SK-N-SH treated with all-trans-retinoic acid at 6 μM for 48 hours (cell line): ENCODE results near the gene STX12.

ENCODE experiments used
- ATAC-seq: fragments of 200-7000 bp; cut with Tn5 transposase; 3 replicates; pipeline ENCODE4 v1.9.1; 2020; ENCODE audit warnings: mild to moderate bottlenecking, moderate library complexity
- ARNTL ChIP-seq: fragments of 450-650 bp; formaldehyde crosslinking; IDR thresholded peaks from 2 replicates; pipeline ENCODE4 v1.5.0; 2020; ENCODE audit warnings: low read depth, mild to moderate bottlenecking, moderate library complexity, borderline replicate concordance
- BACH2 ChIP-seq: fragments of 250-450 bp; sonication (Bioruptor Pico); IDR thresholded peaks from 2 replicates; pipeline ENCODE4 v1.9.0; 2021; ENCODE audit warnings: mild to moderate bottlenecking, borderline replicate concordance
- CSDC2 ChIP-seq: fragments of 250-450 bp; sonication (Bioruptor Pico); IDR thresholded peaks from 2 replicates; pipeline ENCODE4 v1.5.0; 2020; ENCODE audit warnings: mild to moderate bottlenecking, moderate library complexity
- ESRRG ChIP-seq: fragments of 250-450 bp; sonication (Bioruptor Pico); IDR thresholded peaks from 2 replicates; pipeline ENCODE4 v1.6.1; 2021; ENCODE audit warnings: mild to moderate bottlenecking
- GLIS3 ChIP-seq: fragments of 250-450 bp; sonication (Bioruptor Pico); IDR thresholded peaks from 2 replicates; pipeline ENCODE4 v1.5.0; 2020; ENCODE audit warnings: mild to moderate bottlenecking, moderate library complexity
- ISL1 ChIP-seq: fragments of 250-450 bp; sonication (Bioruptor Pico); IDR thresholded peaks from 2 replicates; pipeline ENCODE4 v2.1.2; 2022; ENCODE audit warnings: mild to moderate bottlenecking, moderate library complexity
- OSR1 ChIP-seq: fragments of 250-450 bp; sonication (Bioruptor Pico); IDR thresholded peaks from 2 replicates; pipeline ENCODE4 v1.8.0; 2022; ENCODE audit warnings: moderate library complexity, mild to moderate bottlenecking, inconsistent platforms
- PPARA ChIP-seq: fragments of 250-450 bp; sonication (Bioruptor Pico); IDR thresholded peaks from 2 replicates; pipeline ENCODE4 v1.5.0; 2020; ENCODE audit warnings: mild to moderate bottlenecking, borderline replicate concordance
- RARB ChIP-seq: fragments of 250-450 bp; sonication (Bioruptor Pico); IDR thresholded peaks from 2 replicates; pipeline ENCODE4 v1.8.0; 2021; ENCODE audit warnings: mild to moderate bottlenecking, moderate library complexity
- SNAI2 ChIP-seq: fragments of 250-450 bp; sonication (Bioruptor Pico); IDR thresholded peaks from 2 replicates; pipeline ENCODE4 v1.5.0; 2020; ENCODE audit warnings: mild to moderate bottlenecking, moderate library complexity
- TCF4 ChIP-seq: fragments of 250-450 bp; sonication (Bioruptor Pico); IDR thresholded peaks from 2 replicates; pipeline ENCODE4 v1.8.0; 2021; ENCODE audit warnings: mild to moderate bottlenecking, moderate library complexity, borderline replicate concordance
- TOX ChIP-seq: fragments of 250-450 bp; sonication (Bioruptor Pico); IDR thresholded peaks from 2 replicates; pipeline ENCODE4 v1.8.0; 2021; ENCODE audit warnings: mild to moderate bottlenecking, moderate library complexity, borderline replicate concordance
- TSHZ2 ChIP-seq: fragments of 250-450 bp; sonication (Bioruptor Pico); IDR thresholded peaks from 2 replicates; pipeline ENCODE4 v1.5.0; 2020; ENCODE audit warnings: mild to moderate bottlenecking, moderate library complexity
- ZC3H10 ChIP-seq: fragments of 250-450 bp; sonication (Bioruptor Pico); IDR thresholded peaks from 2 replicates; pipeline ENCODE4 v1.5.1; 2021; ENCODE audit warnings: mild to moderate bottlenecking, moderate library complexity
- ZFP3 ChIP-seq: fragments of 250-450 bp; sonication (Bioruptor Pico); IDR thresholded peaks from 2 replicates; pipeline ENCODE4 v1.5.0; 2020; ENCODE audit warnings: mild to moderate bottlenecking, moderate library complexity
- ZFP30 ChIP-seq: fragments of 450-650 bp; formaldehyde crosslinking; IDR thresholded peaks from 2 replicates; pipeline ENCODE4 v1.5.0; 2022; ENCODE audit warnings: mild to moderate bottlenecking, moderate library complexity
- ZNF565 ChIP-seq: fragments of 450-650 bp; formaldehyde crosslinking; conservative IDR thresholded peaks from 2 replicates; pipeline ENCODE4 v1.5.0; 2020; ENCODE audit warnings: low read depth, mild to moderate bottlenecking, moderate library complexity
- ZNF70 ChIP-seq: fragments of 450-650 bp; formaldehyde crosslinking; IDR thresholded peaks from 2 replicates; pipeline ENCODE4 v1.5.0; 2020; ENCODE audit warnings: mild to moderate bottlenecking, moderate library complexity
- ZNF8 ChIP-seq: fragments of 450-650 bp; formaldehyde crosslinking; IDR thresholded peaks from 2 replicates; pipeline ENCODE4 v1.5.0; 2020; ENCODE audit warnings: mild to moderate bottlenecking, moderate library complexity
- TF ChIP-seq, protein P1 (sequence below): fragments of 250-450 bp; sonication (Bioruptor Pico); IDR thresholded peaks from 2 replicates; pipeline ENCODE4 v1.5.1; 2020; ENCODE audit warnings: low read depth, mild to moderate bottlenecking, moderate library complexity
- TF ChIP-seq, protein P2 (sequence below): fragments of 250-450 bp; sonication (Bioruptor Pico); IDR thresholded peaks from 2 replicates; pipeline ENCODE4 v1.8.0; 2021; ENCODE audit warnings: low read depth, mild to moderate bottlenecking, moderate library complexity, borderline replicate concordance

STX12 gene

DNA sequence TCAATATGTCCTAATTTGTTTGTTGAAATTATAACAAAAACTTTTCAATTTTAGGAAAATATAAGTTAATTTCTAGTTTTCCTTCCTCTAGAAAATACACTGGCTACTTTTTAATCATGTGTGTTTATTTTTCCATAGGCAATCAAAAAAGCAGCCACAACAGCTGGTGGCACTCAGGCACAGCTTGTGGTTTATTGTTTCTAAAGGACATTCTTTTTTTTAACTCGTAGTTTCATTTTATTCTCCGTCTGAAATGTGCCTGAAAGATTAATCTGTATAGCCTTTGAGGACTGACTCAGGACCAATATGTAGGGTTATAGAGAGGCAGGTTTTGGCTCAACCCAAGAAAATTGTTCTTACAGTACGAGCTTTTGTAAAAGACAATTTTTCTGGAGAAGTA, 20.7 kb upstream of the STX12 start (continued):
- TF ChIP-seq TSHZ2 (CRISPR knock-in tag) (no peak), SNAI2 (CRISPR knock-in tag) (no peak), ZFP3 (CRISPR knock-in tag) (no peak), ZFP30 (CRISPR knock-in tag) (no peak)

DNA sequence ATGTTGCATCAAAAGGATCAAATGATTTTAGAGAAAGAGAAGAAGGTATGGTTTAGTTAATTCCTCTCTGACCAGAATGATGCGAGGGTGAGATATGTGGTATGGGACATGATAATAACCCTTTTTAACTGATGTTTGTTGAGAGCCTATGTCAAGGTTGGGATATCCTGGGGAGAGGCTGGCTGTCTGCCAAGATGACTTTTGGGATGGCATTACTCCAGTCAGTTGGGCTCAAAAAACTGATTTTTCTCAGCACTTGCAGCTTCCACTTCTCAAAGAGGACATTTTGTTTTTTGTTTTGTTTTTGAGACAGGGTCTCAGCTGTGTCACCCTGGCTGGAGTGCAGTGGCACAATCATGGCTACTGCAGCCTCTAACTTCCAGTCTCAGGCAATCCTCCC, 17.7 kb upstream of the STX12 start:
- no peak for ATAC-seq
- no peak for TF ChIP-seq ZNF565 (CRISPR knock-in tag)
- no peak for TF ChIP-seq ESRRG
- no peak for TF ChIP-seq RARB (CRISPR knock-in tag)
- no peak for TF ChIP-seq ISL1 (CRISPR knock-in tag)
- TF ChIP-seq ZNF8 (CRISPR knock-in tag), result no peak
- TF ChIP-seq, protein P1, sequence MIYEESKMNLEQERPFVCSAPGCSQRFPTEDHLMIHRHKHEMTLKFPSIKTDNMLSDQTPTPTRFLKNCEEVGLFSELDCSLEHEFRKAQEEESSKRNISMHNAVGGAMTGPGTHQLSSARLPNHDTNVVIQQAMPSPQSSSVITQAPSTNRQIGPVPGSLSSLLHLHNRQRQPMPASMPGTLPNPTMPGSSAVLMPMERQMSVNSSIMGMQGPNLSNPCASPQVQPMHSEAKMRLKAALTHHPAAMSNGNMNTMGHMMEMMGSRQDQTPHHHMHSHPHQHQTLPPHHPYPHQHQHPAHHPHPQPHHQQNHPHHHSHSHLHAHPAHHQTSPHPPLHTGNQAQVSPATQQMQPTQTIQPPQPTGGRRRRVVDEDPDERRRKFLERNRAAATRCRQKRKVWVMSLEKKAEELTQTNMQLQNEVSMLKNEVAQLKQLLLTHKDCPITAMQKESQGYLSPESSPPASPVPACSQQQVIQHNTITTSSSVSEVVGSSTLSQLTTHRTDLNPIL (CRISPR knock-in tag), result no peak
- no peak for TF ChIP-seq ZFP3 (CRISPR knock-in tag)
- no peak for TF ChIP-seq ZNF70 (CRISPR knock-in tag)
- no peak for TF ChIP-seq ZC3H10 (CRISPR knock-in tag)
- no peak for TF ChIP-seq CSDC2
- TF ChIP-seq ARNTL (CRISPR knock-in tag), result no peak
- TF ChIP-seq TSHZ2 (CRISPR knock-in tag), result no peak
- TF ChIP-seq TCF4 (CRISPR knock-in tag), result no peak
- TF ChIP-seq, protein P2, sequence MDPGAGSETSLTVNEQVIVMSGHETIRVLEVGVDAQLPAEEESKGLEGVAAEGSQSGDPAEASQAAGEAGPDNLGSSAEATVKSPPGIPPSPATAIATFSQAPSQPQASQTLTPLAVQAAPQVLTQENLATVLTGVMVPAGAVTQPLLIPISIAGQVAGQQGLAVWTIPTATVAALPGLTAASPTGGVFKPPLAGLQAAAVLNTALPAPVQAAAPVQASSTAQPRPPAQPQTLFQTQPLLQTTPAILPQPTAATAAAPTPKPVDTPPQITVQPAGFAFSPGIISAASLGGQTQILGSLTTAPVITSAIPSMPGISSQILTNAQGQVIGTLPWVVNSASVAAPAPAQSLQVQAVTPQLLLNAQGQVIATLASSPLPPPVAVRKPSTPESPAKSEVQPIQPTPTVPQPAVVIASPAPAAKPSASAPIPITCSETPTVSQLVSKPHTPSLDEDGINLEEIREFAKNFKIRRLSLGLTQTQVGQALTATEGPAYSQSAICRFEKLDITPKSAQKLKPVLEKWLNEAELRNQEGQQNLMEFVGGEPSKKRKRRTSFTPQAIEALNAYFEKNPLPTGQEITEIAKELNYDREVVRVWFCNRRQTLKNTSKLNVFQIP (CRISPR knock-in tag), result no peak
- no peak for TF ChIP-seq SNAI2 (CRISPR knock-in tag)
- TF ChIP-seq BACH2 (CRISPR knock-in tag), result no peak
- no peak for TF ChIP-seq ZFP30 (CRISPR knock-in tag)
- no peak for TF ChIP-seq OSR1 (CRISPR knock-in tag)
- TF ChIP-seq GLIS3 (CRISPR knock-in tag), result no peak
- no peak for TF ChIP-seq PPARA (CRISPR knock-in tag)

- TF ChIP-seq ZC3H10 (CRISPR knock-in tag) (no peak), RARB (CRISPR knock-in tag) (no peak), ESRRG (no peak), ZFP30 (CRISPR knock-in tag) (no peak), BACH2 (CRISPR knock-in tag) (no peak), TOX (CRISPR knock-in tag) (no peak), TCF4 (CRISPR knock-in tag) (no peak), ISL1 (CRISPR knock-in tag) (no peak), PPARA (CRISPR knock-in tag) (no peak)
- TF ChIP-seq, protein P1 (CRISPR knock-in tag), result no peak
- TF ChIP-seq, protein P2 (CRISPR knock-in tag), result no peak
- ATAC-seq, result no peak
Observed at GRCh38 chr1:27755865-27756264, 17.2 kb upstream of the STX12 start.
